GM19193 (cell line): Measurements from ENCODE around the gene RNASE7.

ENCODE experiments used
- POLR2A ChIP-seq: IDR thresholded peaks from 4 replicates; pipeline ENCODE4 v1.6.1; 2011; ENCODE audit not compliant: insufficient read depth, insufficient read length; ENCODE audit errors: extremely low read depth

RNASE7 gene

DNA sequence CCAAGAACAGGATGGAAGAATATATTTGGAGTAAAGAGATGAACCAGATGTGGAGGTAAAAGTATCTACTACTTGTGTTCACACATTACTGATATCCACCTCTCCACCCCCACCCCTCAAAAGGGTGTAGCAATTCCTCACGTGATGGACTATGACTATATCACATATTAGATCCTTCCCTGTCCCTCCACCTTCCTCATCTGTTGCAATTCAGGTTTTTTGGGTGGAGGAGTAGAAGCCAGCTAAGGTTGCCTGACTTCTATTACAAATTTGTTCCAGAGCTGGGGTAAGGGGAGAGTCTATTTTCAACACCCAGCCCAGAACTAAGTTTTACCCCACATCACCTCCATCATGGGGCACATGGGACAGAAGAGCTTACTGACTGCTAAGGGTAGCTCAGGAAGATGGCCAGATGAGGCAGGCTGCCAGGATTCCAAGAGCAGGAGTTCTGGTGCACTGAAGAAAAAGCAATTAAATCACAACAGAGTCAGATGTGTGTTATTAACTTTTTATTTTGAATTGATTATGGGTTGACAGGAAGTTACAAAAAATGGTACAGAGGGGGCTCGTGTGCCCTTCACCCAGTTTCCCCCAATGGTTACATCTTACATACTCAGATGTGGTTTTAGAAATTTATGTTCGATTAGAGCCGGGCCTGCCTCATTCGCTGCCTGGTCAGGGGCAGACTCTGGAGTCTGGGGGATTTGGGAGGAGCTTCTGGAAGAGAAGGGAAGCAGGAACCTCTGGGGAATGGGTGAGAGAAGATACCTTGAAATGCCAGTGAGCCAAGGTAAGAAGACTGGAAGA lies 9.6 kb upstream of the RNASE7 start:
- no peak for TF ChIP-seq POLR2A

DNA sequence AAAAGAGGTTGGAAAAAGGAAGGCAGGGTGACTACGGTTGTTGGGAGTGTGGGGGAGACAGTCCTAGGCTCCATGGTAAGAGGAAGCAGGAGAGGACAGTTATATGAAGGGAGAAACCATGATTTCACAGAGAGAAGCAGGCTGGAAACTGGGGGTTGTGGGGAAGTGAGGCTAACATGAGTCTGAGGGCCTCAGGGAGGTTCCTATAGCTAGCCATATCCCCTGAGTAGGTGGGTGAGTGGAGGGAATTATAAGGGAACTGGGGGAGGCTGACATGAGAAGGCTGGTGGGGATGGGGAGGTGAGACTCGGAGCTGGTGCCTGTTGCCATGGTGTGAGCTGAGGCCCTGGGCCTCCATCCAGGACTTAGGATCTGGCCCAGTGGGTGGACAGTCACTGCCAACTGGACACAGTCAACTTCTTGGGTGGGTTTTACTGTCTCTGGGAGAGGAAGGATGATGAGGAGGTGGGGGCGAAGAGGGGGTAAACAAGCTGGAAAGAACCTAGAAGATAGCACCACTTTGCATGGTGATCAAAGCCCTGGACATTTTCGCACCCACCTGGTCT lies 8.9 kb upstream of the RNASE7 start:
- TF ChIP-seq POLR2A = no peak

DNA sequence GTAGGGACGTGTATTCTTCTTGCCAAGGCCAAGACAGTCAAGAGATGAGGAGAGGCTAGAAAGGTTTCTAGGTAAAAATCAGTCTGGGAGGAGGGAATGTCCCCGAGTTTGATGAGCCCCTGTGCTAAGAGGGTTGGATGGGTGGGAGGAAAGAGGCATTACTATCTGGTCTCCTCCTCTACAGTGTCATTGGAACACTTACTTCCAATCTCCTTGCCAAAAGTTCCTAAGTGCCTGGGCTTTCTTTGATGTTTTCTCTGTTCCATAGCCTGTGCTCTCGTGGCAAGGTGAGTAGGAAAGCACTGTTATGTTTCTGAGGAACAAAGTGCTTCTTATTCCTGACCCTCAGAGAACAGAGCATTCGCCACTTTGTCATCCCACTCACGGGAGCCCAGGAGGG lies 7.5 kb upstream of the RNASE7 start, which contains the start of gene RNASE13:
TSS of gene RNASE13 (minus strand) at position 101 of the 400 bp plus-strand sequence. CDS start 519 bp downstream, outside the sequence.
- no peak for TF ChIP-seq POLR2A

DNA sequence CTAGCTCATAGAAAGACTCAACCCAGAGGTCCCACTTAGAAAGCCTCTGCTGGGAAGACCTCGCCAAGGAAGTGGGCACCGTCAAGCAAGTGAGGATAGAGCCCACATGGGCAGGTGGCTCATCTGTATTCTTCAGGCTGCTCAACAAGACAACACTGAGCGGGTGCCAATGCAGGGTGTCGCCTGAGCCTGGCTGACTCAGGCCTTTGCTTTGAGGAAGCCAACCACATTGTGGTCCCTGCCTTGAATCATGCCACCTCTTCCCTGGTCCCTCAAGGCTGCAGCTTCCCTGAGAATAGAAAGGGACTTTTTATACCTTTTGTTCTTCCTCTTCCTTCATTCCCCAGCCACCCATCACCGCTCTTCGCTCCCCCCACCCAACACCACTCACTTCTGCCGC lies 5.4 kb upstream of the RNASE7 start:
- no peak for TF ChIP-seq POLR2A

DNA sequence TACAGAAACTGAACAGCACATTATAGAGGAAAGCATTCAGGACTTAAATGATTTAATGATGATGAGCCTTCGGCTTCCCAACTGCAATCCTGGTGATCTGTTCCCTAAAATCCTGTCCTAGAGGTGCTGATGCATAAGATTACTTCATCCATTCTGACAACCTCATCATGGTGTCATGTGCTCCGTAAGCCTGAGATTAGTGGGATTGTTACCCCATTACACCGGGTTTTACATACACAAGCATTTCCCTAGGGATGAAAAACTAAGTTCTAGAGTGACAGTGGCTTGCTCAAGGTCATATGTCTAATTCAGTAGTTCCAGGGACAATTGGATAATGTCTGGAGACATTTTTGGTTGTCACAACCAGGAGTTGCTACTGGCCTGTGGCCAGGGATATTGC lies 5.0 kb upstream of the RNASE7 start:
- TF ChIP-seq POLR2A = no peak

DNA sequence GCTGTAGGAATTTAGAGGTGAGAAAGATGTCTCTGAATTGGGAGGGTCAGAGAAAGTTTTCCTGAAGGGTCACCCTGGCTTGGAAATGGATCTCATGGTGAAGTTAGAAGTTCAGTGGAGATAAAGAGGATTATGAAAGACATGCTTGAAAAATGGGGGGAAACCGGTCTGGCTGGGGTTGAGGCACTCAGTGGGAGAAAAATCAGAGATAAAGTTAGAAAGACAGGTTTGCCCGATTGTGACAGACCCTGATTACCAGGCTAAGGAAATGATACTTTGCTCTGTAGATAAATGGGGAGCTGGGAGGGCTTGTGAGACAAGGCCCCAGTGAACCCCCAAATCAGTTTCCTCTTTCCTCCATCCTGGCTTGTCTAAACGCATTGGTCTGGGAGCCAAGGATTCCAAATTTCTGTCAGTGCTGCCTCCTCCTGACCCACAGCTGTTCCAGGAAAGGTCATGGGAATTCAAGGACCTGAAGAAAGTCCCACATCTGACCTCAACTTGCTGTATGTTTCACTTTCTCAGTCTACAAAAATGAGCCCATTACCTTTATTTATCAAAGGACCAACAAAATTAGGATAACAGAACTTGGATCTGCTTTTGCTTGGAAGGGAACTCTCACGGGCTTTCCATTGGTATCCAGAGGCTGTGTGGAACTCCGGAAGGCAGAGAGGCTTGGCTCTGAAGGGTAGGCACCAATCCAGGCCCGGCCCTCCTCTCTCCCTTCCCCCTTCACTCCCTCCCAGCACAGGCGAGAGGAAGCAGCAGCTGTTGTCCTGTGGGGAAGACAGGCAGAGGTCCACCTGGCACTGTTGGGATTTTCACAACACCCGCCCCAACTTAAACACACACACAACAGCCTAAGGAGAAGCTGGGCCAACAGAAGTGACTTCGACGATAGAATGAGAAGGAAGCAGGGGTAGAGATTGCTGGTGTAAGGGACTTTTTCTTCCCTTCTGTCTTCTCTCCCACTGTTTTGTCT lies 3.4 kb upstream of the RNASE7 start:
- no peak for TF ChIP-seq POLR2A

DNA sequence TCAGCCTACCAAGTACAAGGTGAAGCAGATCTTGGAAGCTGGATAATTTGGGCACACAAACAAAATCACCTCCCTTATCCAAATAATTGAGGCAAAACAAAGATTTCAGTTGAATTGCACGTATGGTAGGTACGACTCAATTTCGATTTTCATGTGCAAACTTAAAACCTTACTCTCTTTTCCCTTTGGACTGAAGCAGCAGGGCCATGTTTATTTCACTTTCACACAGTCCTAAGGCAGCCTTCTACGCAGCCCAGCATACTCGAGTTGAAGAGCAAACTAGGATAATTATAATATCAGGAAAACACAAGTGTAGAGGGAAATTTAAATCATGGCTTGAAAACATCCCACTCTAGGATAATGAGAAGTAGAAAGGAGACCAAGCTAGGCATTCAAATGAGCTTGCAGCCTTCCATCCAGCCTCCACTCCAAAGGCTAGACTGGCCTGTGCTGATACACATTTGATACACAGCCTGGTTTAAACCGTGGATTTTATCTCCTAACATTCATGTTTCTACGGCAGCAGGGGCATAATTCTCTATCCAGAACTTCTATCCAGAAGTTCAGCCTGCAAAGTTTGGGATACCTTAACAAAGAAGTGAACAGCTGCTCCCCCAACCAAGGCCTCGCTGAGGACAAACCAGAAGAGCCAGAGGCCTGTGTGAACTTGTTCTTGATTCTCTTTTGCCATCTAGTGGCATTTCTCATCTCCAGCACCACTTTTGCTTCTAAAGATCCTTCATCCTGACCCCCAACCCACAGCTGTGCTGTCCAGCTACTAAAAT lies 2.4 kb upstream of the RNASE7 start:
- no peak for TF ChIP-seq POLR2A

DNA sequence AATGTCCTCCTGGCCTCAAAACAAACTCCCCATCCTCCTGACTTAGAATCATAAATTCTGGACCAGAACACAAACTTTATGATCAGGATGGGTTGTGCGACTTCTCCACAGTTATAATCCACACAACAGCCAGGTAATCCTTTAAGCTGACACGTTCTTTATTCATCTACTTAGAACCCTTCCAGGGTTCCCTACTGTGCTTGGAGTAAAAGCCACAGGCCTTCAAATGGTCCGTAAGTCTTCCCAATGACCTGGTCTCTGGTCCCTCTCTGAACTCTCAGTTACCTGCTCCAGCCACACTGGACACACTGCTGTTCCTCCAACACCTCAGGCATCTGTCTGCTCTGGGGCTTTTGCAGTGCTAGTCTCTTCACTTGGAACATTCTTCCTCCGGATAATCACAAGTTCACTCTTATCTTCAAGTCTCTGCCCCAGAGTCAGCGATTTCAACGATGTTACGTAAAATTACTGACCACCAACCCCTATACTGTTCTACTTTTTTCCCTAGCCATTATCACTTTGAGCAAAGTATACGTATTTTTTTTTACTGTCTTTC lies 1.7 kb upstream of the RNASE7 start:
- no peak for TF ChIP-seq POLR2A

DNA sequence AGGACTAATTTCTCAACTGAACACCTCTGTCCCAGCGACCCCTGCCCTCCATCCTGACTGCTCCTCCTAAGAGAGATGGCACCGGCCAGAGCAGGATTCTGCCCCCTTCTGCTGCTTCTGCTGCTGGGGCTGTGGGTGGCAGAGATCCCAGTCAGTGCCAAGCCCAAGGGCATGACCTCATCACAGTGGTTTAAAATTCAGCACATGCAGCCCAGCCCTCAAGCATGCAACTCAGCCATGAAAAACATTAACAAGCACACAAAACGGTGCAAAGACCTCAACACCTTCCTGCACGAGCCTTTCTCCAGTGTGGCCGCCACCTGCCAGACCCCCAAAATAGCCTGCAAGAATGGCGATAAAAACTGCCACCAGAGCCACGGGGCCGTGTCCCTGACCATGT lies 756 bp downstream of the RNASE7 start:
- TF ChIP-seq POLR2A = no peak

DNA sequence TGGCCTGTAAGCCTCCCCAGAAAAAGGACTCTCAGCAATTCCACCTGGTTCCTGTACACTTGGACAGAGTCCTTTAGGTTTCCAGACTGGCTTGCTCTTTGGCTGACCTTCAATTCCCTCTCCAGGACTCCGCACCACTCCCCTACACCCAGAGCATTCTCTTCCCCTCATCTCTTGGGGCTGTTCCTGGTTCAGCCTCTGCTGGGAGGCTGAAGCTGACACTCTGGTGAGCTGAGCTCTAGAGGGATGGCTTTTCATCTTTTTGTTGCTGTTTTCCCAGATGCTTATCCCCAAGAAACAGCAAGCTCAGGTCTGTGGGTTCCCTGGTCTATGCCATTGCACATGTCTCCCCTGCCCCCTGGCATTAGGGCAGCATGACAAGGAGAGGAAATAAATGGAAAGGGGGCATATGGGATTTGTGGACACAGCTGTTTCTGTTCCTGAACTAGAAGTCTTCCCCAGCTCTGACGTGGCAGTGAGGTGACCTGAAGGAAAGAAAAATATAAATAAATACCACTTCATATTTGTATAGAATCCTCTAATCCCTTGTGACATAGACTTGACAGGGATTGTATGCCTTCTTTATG lies 1.3 kb downstream of the RNASE7 start:
- TF ChIP-seq POLR2A = no peak

DNA sequence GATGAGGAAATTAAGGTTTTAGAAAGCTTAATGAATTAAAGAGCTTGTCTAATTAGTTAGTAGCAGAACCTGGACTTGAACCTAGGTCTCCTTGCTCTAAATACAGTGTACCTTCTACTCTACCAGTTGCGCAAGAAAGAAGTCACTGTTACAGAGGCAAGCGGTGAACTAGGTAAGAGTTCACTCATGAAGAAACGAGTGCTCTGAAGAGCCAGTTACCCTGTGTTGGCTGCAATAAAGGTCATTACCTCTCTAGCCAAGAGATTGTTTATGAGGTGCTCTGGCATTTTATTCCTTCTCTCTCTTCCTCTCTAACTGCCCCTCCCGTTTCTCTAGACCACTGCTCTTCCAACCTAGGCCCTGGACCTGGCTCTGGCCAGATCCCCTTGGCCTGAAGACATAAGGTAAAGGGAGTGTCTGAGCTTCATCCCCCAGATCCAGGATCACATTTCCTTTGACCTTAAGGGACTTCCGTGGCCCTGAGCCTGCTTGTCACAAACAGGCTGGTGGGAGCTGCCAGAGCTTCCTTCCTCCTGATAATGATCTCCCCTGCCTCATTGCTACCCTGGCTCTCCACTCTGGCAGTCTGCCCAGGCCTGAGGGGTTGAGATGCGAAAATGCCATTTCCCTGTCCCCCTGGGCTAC lies 1.9 kb downstream of the RNASE7 start:
- no peak for TF ChIP-seq POLR2A

DNA sequence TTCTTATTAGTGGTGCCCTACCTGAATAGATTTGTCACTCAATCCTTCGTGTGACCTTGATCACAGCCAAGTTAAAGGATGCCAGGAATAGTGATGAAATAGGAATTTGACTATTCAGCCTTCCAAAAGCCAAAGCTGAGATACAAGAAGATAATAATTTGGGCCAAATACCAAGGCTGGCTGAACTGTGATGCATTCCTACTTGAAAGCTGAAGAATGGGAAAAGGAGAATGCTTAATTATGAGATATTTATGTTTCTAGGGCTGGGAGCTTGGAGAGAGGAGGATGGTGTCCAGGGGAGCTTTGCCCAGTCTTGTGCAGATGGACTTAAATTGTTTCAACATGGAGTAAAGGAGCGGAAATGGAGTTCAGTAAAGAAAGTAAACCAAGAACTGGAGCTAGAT lies 5.2 kb downstream of the RNASE7 start:
- no peak for TF ChIP-seq POLR2A

DNA sequence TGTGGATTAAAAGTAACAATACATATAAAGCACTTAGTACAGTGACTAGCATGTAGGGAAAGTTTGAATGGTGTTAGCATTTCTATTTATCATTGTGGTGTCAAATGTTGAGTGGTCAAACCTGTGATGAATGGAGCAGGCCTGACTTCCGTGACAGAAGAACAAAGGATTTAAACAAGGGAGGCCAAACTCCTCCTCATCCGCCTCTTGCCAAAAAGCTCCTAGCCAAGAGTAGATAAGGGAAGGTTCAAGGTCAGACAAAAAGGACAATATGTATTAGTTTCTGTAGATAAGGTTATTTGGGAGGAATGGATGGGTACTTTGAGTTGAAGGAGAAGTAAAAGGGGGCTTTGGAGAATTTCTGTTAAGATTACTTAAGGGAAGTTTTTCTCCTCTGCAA lies 6.5 kb downstream of the RNASE7 start:
- no peak for TF ChIP-seq POLR2A
